ENCODE results near the gene PCDHB1.

PCDHB1 gene

DNA sequence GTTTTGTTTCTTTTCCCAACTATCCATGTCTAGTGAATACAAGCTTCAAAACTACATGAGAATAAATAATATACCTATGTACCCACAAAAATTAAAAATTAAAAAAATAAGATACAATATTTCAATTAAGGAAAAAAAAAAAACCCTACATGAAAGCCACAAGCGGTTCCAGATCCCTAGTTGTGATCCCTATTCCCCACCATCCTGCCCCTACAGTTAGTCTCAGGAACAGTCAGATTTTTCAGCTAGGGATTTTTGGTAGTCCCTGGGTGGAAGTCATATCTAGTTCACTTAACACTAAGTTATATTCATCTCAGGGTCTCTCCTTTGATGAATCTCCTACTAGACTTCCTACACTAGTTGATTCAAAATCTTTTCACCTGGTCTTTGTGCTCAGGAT, 18.5 kb upstream of the PCDHB1 start:
- H3K27ac ChIP-seq, result no peak overlapping the region
- POLR2A ChIA-PET (ENCODE audit: low non-redundant PET), result no interaction called here
- CTCF ChIA-PET, result interaction anchor here (1.0 to 1.5 kb wide), 2 partner anchors 106 to 151 kb away, joined by 3 to 4 read pairs; partner anchors contain the start of gene PCDHA13
- DNase-seq (ENCODE audit: low spot score), result no peak
- no peak for TF ChIP-seq CTCF (conservative IDR thresholded peaks at IDR 0.05; ENCODE audit: low read depth)

GRCh38 chr5:141039061-141039460, 12.1 kb upstream of the PCDHB1 start:
- POLR2A ChIA-PET (ENCODE audit: low non-redundant PET), result interaction anchor here (1.1 kb wide), 1 partner anchor 112 kb away, joined by 5 read pairs; no protein-coding TSS in a partner anchor
- H3K27ac ChIP-seq, result no peak overlapping the region
- no peak for TF ChIP-seq CTCF (conservative IDR thresholded peaks at IDR 0.05; ENCODE audit: low read depth)
- CTCF ChIA-PET, result interaction anchor here (0.6 to 3.8 kb wide), 8 partner anchors 61 to 311 kb away, joined by 3 to 85 read pairs (median 11); partner anchors contain the start of genes PCDHA11, PCDHA8, PCDHAC1 and PCDHGB1
- no peak for DNase-seq (ENCODE audit: low spot score)

DNA sequence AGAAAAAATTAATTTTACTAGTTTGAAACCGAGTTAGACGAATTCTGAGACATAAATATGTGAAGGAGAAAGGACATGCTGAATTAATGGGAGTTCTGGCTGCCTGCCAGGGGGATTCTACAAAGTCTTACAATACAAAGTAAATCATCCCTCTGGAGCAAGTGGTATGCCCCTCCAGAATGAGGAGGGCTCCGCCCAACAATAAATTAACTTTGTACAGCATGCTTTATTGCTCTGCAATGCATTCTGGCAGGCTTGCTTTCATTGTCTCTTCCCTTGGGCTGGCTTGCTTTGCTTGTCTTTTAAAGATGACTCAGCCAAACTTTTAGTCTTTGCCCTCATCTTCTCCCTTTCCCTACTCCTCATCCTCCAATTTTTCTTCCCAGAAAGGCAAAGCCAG, 11.7 kb upstream of the PCDHB1 start:
- no peak for TF ChIP-seq CTCF (conservative IDR thresholded peaks at IDR 0.05; ENCODE audit: low read depth)
- POLR2A ChIA-PET (ENCODE audit: low non-redundant PET), result interaction anchor here (0.6 to 1.6 kb wide), 5 partner anchors 70 to 198 kb away, joined by 3 to 6 read pairs (median 3); partner anchors contain the start of gene PCDHA11
- peak; percentile 38 for DNase-seq (ENCODE audit: low spot score)
- CTCF ChIA-PET, result interaction anchor here (0.6 to 3.8 kb wide), 16 partner anchors 11 to 199 kb away, joined by 3 to 85 read pairs (median 6); partner anchors contain the start of genes PCDHA11, PCDHA12, PCDHA13 and PCDHA8
- H3K27ac ChIP-seq, result no peak overlapping the region

- peak overlapping the region; percentile 37; the same call in 1 of the 2 replicates for H3K27ac ChIP-seq
- TF ChIP-seq CTCF (conservative IDR thresholded peaks at IDR 0.05; ENCODE audit: low read depth), result peak; percentile 70
- ChIA-PET POLR2A (ENCODE audit: low non-redundant PET) (interaction anchor here (0.6 to 1.6 kb wide), 6 partner anchors 71 to 199 kb away, joined by 3 to 7 read pairs (median 4); partner anchors contain the start of genes PCDHA11 and PCDHAC1), CTCF (interaction anchor here (0.6 to 3.8 kb wide), 23 partner anchors 10 to 339 kb away, joined by 3 to 85 read pairs (median 5); partner anchors contain the start of genes PCDHA11, PCDHA12, PCDHA13 and PCDHA8)
- peak; percentile 90 for DNase-seq (ENCODE audit: low spot score)
Measured at GRCh38 chr5:141040093-141040770, 10.9 kb upstream of the PCDHB1 start.

GRCh38 chr5:141040771-141041426, 10.3 kb upstream of the PCDHB1 start:
- ChIA-PET POLR2A (ENCODE audit: low non-redundant PET) (interaction anchor here (1.1 to 1.6 kb wide), 3 partner anchors 74 to 199 kb away, joined by 3 to 7 read pairs (median 6); partner anchors contain the start of gene PCDHAC1), CTCF (interaction anchor here (0.6 to 3.8 kb wide), 20 partner anchors 13 to 627 kb away, joined by 3 to 85 read pairs (median 5); partner anchors contain the start of genes PCDHA11, PCDHA12, PCDHA13 and PCDHA8)
- DNase-seq (ENCODE audit: low spot score), result peak; percentile 99
- TF ChIP-seq CTCF (conservative IDR thresholded peaks at IDR 0.05; ENCODE audit: low read depth), result peak; percentile 86
- H3K27ac ChIP-seq, result peak overlapping the region; percentile 32; the same call in 1 of the 2 replicates

- no peak overlapping the region for H3K27ac ChIP-seq
- peak; percentile 43 for TF ChIP-seq CTCF (conservative IDR thresholded peaks at IDR 0.05; ENCODE audit: low read depth)
- POLR2A ChIA-PET (ENCODE audit: low non-redundant PET), result no interaction called here
- CTCF ChIA-PET, result interaction anchor here (0.5 to 3.8 kb wide), 13 partner anchors 13 to 200 kb away, joined by 3 to 85 read pairs (median 6); partner anchors contain the start of genes PCDHA11, PCDHA12, PCDHA13 and PCDHA8
- DNase-seq (ENCODE audit: low spot score), result no peak
Measured at GRCh38 chr5:141041427-141041785, 9.8 kb upstream of the PCDHB1 start.

Data from RWPE1 (cell line).